OCI-LY7 (cell line): ENCODE measurements around the gene UNC80.

ENCODE experiments used
- CTCF ChIP-seq: fragments of 200-600 bp; sonication (generic); conservative IDR thresholded peaks from 2 replicates; pipeline ENCODE4 v1.5.1; 2014; ENCODE audit warnings: mild to moderate bottlenecking, antibody characterized with exemption, low read length, moderate library complexity, mixed read lengths
- EZH2phosphoT487 ChIP-seq: fragments of 200-600 bp; sonication (generic); IDR thresholded peaks from 2 replicates; pipeline ENCODE4 v1.6.1; 2018; ENCODE audit warnings: low read depth, borderline replicate concordance, mild to moderate bottlenecking, mixed run types, antibody characterized with exemption, low read length, moderate library complexity, mixed read lengths

GRCh38 chr2:210007895-210008294 lies 236.3 kb downstream of the UNC80 start:
- TF ChIP-seq CTCF (no peak), EZH2phosphoT487 (no peak)
